GM04503 (cell line): ENCODE results near the gene FKBP1B.
"Not testable (repeated sequence)": the region's sequence is repeated elsewhere in the genome, so short reads cannot be mapped to it uniquely, and the experiment has no call there.

ENCODE experiments used
- DNase-seq: peaks from one replicate; pipeline ENCODE4 v3.0.0-alpha.2; 2012; ENCODE audit warnings: low read depth

The FKBP1B gene

GRCh38 chr2:24022975-24023575 is 26.5 kb upstream of the FKBP1B start:
- DNase-seq, result no peak

- no peak for DNase-seq
These were observed 25.5 kb upstream of the FKBP1B start for GRCh38 chr2:24024018-24024417.

GRCh38 chr2:24024996-24025663 is 24.4 kb upstream of the FKBP1B start:
- DNase-seq, result no peak

GRCh38 chr2:24026233-24026632 is 23.3 kb upstream of the FKBP1B start:
- DNase-seq, result no peak

- DNase-seq, result no peak
These were observed 10.6 kb upstream of the FKBP1B start for GRCh38 chr2:24038786-24039499.

GRCh38 chr2:24040511-24040910 is 9.0 kb upstream of the FKBP1B start:
- no peak for DNase-seq

GRCh38 chr2:24043133-24043532 is 6.4 kb upstream of the FKBP1B start:
- not testable (repeated sequence) for DNase-seq

- no peak for DNase-seq
These were observed 3.7 kb upstream of the FKBP1B start for GRCh38 chr2:24045511-24046508.

- no peak for DNase-seq
These were observed 3.0 kb upstream of the FKBP1B start for GRCh38 chr2:24046599-24046929.

GRCh38 chr2:24046930-24047702 is 2.4 kb upstream of the FKBP1B start, which contains the start of gene WDCP:
TSS of gene WDCP (minus strand) at chr2:24047391. CDS start at chr2:24039494, 7,897 bp downstream.
- peak; percentile 94 for DNase-seq

GRCh38 chr2:24047703-24048033 is 1.9 kb upstream of the FKBP1B start:
- no peak for DNase-seq

GRCh38 chr2:24048769-24049484 is 614 bp upstream of the FKBP1B start:
- DNase-seq, result no peak

GRCh38 chr2:24050041-24050979 is 769 bp downstream of the FKBP1B start:
- no peak for DNase-seq

GRCh38 chr2:24051833-24052232 is 2.3 kb downstream of the FKBP1B start:
- no peak for DNase-seq

GRCh38 chr2:24052951-24053350 is 3.4 kb downstream of the FKBP1B start:
- no peak for DNase-seq

- no peak for DNase-seq
These were observed 4.9 kb downstream of the FKBP1B start for GRCh38 chr2:24054366-24055010.

GRCh38 chr2:24055750-24056149 is 6.2 kb downstream of the FKBP1B start:
- DNase-seq, result no peak

GRCh38 chr2:24058564-24059271 is 9.2 kb downstream of the FKBP1B start:
- DNase-seq, result no peak

- no peak for DNase-seq
These were observed 15.8 kb downstream of the FKBP1B start for GRCh38 chr2:24065341-24065740.
